Measurements from ENCODE around the gene COG1.

DNA sequence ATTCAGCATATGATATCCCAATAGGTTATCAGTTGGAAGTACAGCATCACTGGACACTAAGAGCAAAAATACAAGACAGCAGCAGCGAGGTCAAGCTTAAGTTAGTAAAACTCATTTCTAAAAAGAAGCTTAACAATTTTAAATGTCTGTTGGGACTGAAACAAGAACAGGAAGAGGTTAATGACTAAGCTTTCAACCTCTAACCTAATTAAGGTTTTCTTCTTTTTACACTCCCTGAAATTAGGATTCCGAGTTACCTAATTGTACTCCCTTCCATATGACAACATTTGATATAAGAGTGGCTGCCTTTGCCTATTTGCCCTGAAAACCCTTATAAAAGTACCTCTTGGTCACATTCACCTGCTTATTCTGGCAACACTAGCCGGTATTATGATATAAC, 34.5 kb downstream of the COG1 start:
- TF ChIP-seq CTCF (IDR thresholded peaks at IDR 0.05) (no peak), POLR2A (IDR thresholded peaks at IDR 0.05) (no peak)
